HG02943 (cell line): Measurements from ENCODE around the gene IGFBP4.

ENCODE experiments used
- ATAC-seq: cut with Tn5 transposase; IDR thresholded peaks from one replicate; pipeline ENCODE4 v1.9.1; 2021; ENCODE audit warnings: mild to moderate bottlenecking, low read depth, moderate library complexity; ENCODE audit not compliant: unreplicated experiment

The IGFBP4 gene

GRCh38 chr17:40485851-40486521 is 42.7 kb downstream of the IGFBP4 start:
- ATAC-seq: no peak

- no peak for ATAC-seq
These were observed 43.5 kb downstream of the IGFBP4 start for GRCh38 chr17:40486522-40487370.

DNA sequence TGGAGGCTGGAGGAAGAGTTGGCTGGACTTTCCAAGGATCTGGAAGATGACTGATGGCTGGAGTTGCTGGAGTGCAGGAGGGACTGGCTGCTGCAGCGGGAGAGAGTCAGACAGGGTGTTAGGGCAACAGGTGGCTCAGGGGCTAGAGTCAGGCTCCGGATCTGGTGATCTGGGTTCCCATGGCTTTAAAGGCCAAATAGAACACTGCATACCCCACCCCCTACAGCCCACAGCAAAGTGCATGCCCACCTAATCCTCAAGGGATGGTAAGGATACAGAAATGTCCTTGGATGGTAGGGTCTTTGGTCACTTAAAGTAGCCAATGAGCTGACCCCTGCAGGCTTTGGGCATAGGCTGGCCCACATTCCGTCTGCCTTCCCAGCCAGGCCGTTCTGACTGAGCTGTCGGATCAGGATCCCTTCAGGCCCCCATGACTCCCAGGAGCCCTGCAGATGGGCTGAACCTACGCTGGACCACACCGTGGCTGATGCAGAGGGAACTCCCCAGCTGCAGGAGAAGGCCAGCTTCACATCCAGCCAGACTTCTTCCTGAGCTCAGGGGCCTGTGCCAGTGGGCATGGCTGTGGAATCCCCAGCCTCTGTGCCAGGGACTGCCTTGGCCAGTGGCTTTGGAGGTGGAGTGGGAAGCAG is 44.2 kb downstream of the IGFBP4 start:
- no peak for ATAC-seq

DNA sequence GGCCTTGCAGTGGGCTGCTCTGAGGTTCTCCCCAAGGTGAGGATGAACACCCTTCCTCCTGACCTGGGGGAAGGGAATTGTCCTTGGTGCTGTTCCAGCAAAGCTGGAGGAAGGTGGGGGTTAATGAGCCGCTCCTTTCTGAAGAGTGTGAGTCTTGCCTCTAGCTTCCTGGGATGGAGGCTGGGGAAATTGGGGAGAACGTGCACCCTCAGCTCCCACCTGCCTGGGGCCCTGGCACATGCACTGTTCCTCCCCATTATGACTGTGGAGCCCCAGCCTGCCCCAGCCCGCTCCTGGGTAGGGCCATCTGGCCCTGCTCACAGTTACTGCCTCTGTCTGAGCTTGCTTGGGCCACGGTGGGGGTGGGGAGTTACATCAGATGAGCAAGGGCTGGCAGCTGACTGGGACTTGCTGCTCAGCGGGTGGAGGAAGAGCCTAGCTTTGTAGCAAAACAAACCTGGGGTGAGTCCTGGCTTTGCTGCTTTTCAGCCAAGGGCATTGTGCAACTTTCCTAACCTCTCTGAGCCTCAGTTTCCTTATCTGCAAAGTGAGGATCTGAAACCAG is 47.1 kb downstream of the IGFBP4 start:
- no peak for ATAC-seq

DNA sequence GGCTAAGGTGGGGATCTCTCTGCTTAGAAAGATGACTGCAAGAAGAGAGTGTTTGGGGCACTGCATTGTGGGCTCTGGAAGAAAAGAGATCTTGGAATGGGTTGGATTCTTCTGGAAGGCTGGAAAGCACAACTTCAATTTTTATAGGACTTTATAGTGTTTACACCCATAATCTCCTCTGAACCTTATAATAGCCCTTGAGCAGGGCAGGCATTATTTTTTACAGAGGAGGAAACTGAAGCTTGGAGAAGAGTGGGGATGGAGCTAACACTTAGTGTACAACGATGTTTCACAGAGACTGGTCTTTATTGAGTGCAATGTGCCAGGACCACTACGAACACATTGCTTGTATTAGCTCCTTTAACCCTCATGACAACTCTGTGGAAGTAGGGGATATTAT is 47.7 kb downstream of the IGFBP4 start:
- no peak for ATAC-seq

GRCh38 chr17:40491486-40491885 is 48.2 kb downstream of the IGFBP4 start:
- ATAC-seq: no peak

DNA sequence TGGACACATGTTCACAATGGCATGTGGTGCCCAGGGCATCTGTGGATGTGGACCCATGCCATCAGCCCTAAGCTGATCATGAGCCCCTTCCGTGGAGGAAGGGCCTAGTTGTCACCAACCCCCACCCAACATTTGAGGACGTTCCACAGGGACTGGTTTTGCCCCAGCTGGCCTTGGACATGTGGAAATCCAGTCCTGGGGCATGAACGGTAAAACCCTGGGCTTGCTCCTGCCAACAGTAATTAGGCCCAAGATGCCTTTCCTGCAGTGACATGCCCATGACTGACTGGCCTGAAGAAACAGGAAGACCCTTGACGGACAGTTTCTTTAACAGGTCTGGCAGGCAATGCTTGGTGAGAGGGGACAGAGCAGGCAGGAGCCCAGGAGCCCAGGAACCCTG is 50.4 kb downstream of the IGFBP4 start:
- no peak for ATAC-seq

DNA sequence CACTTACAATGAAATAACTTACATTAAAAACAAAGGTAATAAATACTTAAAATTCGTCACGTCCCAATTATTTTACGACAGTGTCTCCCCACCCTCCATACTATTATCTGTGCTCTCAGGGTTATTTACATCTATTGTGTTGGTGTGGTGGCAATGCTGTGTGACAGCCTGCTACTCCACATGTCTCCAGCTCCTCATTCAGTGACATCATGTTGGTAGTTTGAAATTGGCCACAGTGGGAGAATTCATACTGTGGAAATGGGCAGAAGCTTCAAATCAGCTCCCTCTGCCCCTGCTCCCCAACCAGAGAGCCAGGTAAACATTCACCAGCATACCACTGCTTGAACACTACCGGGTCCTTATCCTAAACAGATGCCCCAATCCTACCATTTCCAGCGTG is 51.9 kb downstream of the IGFBP4 start:
- ATAC-seq: no peak

GRCh38 chr17:40496170-40496569 is 52.9 kb downstream of the IGFBP4 start:
- ATAC-seq: no peak

DNA sequence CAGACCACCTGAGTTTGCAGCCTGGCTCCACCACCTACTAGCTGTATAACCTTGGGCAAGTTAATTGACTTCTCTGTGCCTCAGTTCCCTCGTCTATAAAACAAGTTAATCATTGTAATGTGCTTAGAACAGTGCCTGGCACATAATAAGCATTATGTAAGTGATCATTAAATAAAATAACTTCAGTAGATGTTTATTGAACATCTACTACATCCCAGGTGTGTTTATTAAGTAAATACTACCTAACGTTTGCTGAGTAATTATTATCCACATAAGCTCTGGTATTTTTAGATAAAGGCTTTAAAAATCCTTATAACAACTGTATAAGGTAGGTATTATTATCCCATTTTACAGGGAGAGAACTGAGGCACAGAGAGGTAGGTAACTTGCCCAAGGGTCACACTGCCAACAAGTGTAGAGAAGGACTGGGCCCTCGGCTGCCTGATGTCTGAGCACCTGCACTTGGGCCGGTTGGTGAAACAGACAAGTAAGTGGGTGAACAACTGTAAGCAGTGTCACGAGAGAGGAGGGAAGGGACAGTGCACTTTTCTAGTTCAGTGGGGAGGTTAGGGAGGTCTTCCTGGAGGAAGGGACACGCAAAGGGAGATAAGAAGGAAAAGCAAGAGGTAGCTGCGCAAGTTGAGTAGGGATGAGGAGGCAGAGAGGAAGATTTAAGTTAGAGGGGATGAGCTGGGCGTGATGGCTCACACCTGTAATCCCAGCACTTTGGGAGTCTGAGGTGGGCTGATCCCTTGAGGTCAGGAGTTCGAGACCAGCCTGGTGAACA is 53.6 kb downstream of the IGFBP4 start:
- ATAC-seq: no peak

DNA sequence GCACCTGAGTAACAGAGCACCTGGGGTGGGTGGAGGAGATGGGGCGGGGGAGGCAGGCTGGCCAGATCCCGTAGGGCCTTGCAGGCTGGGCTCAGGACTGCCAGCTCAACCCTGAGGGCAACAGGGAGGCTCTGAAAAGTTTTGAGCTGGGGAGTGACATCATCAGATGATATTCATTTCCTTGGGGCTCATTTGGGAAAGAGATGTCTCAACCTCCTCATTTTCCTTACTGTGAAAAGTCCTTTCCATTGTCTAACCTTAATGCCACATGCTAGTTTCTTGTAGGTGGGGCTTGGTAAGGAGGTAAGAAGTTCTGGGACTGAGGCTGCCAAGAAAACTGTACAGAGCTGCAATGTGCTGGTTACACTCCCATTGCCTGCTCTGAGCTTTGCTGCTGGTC is 54.4 kb downstream of the IGFBP4 start:
- no peak for ATAC-seq

- no peak for ATAC-seq
These were observed 55.2 kb downstream of the IGFBP4 start for GRCh38 chr17:40498281-40499084.

DNA sequence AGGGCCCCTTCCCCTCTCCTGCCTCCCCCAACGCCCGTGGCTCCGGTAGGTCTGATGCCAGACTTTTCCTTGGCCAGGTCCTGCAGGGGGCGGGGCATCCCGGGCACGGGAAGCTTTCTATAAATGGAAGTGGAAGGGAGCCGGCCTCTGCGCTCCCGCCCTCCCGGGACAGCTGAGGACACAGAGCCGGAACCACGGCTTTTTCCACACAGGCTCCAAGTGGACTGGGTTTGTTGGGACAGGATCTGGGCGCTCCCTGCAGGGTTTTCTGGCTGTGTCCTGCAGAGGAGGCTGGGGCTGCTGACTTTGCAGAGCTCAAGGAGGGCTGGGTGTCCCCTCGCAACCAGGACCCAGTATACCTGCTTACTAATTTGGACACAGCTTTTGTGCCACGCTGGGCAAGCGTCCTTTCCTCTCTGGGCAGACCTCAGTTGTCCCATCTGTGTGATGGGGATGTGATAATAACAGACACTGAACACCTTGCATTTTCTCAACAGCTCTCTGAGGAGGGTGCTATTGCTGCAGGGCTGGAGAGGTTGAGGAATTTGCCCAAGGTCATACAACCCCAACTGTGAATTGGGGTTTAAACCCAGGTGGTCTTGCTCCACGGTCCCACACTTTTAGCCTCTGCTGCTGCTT is 56.4 kb downstream of the IGFBP4 start:
- ATAC-seq: no peak

GRCh38 chr17:40500190-40500589 is 56.9 kb downstream of the IGFBP4 start:
- ATAC-seq: no peak

DNA sequence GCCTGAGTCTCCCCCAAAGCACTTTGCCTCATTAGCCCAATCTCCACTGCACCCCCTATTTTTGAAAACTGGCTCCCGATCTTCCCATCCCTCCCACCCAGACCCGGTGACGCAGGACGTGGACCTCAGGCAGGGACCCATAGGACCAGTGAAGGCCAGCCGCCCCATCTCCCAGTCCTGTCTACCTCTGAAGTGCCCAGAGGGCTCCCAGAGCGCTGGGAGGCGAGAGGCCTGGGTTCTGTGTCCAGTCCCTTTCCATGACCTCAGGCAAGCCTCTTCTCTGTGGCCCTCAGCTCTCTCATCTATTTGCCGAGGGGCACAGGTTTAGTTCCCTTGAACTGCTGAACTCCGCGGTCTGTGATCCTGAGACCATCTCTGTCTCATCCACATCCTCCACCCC is 57.5 kb downstream of the IGFBP4 start:
- ATAC-seq: no peak

GRCh38 chr17:40501499-40501911 is 58.3 kb downstream of the IGFBP4 start, which contains the start of gene TNS4:
TSS of gene TNS4 (minus strand) at chr17:40501623. CDS start at chr17:40496425, 5,198 bp downstream.
- ATAC-seq: no peak

- ATAC-seq: no peak
These were observed 59.5 kb downstream of the IGFBP4 start for GRCh38 chr17:40502716-40503115.

GRCh38 chr17:40503154-40503553 is 59.9 kb downstream of the IGFBP4 start:
- no peak for ATAC-seq

DNA sequence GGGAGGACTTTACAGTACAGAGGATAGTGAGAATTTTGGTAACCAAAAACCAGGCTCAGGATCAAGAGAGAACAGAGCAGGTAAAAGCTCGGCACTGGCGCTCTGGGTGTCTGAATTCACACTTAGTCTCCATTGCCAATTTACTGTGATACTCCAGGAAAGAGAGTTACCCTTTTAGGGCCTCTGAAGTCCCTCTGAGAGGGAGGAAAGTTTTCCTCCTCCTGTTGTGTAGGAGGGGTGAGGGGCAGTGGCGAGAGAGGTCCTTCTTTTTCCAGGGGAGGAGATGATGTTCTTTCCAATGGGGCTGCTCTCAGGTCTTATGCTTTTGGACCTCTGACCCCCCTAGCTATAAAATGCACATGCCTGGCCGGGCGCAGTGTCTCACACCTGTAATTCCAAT is 63.5 kb downstream of the IGFBP4 start:
- ATAC-seq: no peak
